H1 (cell line): Measurements from ENCODE around the gene GALK1. TPM values are rescaled to one million over a fixed set of nuclear protein-coding genes. Genes with fewer than 3 reads are reported as not detected.

Source experiments
- EGR1 ChIP-seq: IDR thresholded peaks from 2 replicates; pipeline ENCODE4 v1.6.1; 2011; ENCODE audit warnings: low read depth, low read length, borderline replicate concordance
- polyA plus RNA-seq, 7 experiments: library from polyadenylated mRNA; depleted of rRNA in 3 of 7; stranded (reverse) in 5 of 7; unstranded in 2 of 7; fragments of >200 nt in 5 of 7; fragments of 200-250 nt in 2 of 7; gene quantifications; 1 replicate in 5 of 7; 2 replicates in 1 of 7; 4 replicates in 1 of 7; pipeline versions ENCODE4 v1.2.1 to v1.2.3, GENCODE V29; 2011 to 2013; ENCODE audit warnings: missing spikeins in 2 of 7, mixed read lengths in 2 of 7
- total RNA-seq: library from RNA; stranded (reverse); fragmentation: NEBNext Ultra II Directional; extraction: Animal tissue kit (Norgen Biotek cat#: 25700); gene quantifications from 2 replicates; pipeline ENCODE4 v1.2.1, GENCODE V29; 2021
- TF ChIP-seq, protein P1 (sequence below): fragments of 300-600 bp; sonication (generic); IDR thresholded peaks from 2 replicates; pipeline ENCODE4 v1.7.1; 2012; ENCODE audit warnings: low read length, moderate library complexity, mild to moderate bottlenecking, inconsistent platforms; ENCODE audit not compliant: insufficient replicate concordance
- TF ChIP-seq, protein P2 (sequence below), 3 experiments: IDR thresholded peaks; 1 replicate in 2 of 3; 2 replicates in 1 of 3; pipeline versions ENCODE4 v1.5.1 to v1.6.1; 2011; ENCODE audit warnings: low read length in 3 of 3, mild to moderate bottlenecking in 3 of 3, inconsistent platforms in 2 of 3, low read depth in 1 of 3, moderate library complexity in 1 of 3; ENCODE audit not compliant: insufficient read depth in 1 of 3; ENCODE audit errors: control extremely low read depth in 1 of 3

Gene GALK1
- total and polyA plus RNA-seq, 2 of the 8 experiments (the other 6 are each of a cell fraction or from before 2014, with no cell fraction given), result 34.1 to 47.9 TPM

DNA sequence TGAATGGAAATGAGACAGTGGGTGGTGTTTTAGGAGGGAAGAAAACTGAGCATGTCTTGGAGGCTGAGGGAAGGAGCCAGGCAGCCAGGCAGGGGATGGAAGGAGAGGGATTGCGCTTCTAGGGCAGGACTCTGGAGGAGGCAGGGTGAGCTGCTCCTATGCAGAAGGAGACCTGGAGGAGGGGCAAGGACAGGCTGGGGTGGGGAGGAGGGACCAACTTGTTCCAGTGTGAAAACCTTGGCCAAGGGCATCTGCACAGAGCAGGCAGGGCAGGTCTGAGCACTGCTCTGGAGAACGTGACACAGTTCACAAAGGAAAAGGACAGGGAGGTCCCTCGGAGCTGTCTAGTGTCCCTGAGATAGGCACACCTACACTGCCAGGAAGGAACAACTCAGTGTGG lies 5.5 kb downstream of the GALK1 start (continued):
- TF ChIP-seq, protein P1, sequence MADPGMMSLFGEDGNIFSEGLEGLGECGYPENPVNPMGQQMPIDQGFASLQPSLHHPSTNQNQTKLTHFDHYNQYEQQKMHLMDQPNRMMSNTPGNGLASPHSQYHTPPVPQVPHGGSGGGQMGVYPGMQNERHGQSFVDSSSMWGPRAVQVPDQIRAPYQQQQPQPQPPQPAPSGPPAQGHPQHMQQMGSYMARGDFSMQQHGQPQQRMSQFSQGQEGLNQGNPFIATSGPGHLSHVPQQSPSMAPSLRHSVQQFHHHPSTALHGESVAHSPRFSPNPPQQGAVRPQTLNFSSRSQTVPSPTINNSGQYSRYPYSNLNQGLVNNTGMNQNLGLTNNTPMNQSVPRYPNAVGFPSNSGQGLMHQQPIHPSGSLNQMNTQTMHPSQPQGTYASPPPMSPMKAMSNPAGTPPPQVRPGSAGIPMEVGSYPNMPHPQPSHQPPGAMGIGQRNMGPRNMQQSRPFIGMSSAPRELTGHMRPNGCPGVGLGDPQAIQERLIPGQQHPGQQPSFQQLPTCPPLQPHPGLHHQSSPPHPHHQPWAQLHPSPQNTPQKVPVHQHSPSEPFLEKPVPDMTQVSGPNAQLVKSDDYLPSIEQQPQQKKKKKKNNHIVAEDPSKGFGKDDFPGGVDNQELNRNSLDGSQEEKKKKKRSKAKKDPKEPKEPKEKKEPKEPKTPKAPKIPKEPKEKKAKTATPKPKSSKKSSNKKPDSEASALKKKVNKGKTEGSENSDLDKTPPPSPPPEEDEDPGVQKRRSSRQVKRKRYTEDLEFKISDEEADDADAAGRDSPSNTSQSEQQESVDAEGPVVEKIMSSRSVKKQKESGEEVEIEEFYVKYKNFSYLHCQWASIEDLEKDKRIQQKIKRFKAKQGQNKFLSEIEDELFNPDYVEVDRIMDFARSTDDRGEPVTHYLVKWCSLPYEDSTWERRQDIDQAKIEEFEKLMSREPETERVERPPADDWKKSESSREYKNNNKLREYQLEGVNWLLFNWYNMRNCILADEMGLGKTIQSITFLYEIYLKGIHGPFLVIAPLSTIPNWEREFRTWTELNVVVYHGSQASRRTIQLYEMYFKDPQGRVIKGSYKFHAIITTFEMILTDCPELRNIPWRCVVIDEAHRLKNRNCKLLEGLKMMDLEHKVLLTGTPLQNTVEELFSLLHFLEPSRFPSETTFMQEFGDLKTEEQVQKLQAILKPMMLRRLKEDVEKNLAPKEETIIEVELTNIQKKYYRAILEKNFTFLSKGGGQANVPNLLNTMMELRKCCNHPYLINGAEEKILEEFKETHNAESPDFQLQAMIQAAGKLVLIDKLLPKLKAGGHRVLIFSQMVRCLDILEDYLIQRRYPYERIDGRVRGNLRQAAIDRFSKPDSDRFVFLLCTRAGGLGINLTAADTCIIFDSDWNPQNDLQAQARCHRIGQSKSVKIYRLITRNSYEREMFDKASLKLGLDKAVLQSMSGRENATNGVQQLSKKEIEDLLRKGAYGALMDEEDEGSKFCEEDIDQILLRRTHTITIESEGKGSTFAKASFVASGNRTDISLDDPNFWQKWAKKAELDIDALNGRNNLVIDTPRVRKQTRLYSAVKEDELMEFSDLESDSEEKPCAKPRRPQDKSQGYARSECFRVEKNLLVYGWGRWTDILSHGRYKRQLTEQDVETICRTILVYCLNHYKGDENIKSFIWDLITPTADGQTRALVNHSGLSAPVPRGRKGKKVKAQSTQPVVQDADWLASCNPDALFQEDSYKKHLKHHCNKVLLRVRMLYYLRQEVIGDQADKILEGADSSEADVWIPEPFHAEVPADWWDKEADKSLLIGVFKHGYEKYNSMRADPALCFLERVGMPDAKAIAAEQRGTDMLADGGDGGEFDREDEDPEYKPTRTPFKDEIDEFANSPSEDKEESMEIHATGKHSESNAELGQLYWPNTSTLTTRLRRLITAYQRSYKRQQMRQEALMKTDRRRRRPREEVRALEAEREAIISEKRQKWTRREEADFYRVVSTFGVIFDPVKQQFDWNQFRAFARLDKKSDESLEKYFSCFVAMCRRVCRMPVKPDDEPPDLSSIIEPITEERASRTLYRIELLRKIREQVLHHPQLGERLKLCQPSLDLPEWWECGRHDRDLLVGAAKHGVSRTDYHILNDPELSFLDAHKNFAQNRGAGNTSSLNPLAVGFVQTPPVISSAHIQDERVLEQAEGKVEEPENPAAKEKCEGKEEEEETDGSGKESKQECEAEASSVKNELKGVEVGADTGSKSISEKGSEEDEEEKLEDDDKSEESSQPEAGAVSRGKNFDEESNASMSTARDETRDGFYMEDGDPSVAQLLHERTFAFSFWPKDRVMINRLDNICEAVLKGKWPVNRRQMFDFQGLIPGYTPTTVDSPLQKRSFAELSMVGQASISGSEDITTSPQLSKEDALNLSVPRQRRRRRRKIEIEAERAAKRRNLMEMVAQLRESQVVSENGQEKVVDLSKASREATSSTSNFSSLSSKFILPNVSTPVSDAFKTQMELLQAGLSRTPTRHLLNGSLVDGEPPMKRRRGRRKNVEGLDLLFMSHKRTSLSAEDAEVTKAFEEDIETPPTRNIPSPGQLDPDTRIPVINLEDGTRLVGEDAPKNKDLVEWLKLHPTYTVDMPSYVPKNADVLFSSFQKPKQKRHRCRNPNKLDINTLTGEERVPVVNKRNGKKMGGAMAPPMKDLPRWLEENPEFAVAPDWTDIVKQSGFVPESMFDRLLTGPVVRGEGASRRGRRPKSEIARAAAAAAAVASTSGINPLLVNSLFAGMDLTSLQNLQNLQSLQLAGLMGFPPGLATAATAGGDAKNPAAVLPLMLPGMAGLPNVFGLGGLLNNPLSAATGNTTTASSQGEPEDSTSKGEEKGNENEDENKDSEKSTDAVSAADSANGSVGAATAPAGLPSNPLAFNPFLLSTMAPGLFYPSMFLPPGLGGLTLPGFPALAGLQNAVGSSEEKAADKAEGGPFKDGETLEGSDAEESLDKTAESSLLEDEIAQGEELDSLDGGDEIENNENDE, result no peak
- TF ChIP-seq EGR1, result no peak
- TF ChIP-seq, protein P2, sequence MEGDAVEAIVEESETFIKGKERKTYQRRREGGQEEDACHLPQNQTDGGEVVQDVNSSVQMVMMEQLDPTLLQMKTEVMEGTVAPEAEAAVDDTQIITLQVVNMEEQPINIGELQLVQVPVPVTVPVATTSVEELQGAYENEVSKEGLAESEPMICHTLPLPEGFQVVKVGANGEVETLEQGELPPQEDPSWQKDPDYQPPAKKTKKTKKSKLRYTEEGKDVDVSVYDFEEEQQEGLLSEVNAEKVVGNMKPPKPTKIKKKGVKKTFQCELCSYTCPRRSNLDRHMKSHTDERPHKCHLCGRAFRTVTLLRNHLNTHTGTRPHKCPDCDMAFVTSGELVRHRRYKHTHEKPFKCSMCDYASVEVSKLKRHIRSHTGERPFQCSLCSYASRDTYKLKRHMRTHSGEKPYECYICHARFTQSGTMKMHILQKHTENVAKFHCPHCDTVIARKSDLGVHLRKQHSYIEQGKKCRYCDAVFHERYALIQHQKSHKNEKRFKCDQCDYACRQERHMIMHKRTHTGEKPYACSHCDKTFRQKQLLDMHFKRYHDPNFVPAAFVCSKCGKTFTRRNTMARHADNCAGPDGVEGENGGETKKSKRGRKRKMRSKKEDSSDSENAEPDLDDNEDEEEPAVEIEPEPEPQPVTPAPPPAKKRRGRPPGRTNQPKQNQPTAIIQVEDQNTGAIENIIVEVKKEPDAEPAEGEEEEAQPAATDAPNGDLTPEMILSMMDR (IDR thresholded peaks at IDR 0.05; ENCODE audit: control extremely low read depth in 1 of 3, insufficient read depth in 1 of 3, low read depth in 1 of 3, low read length in 3 of 3), result no peak
